ENCODE data around the gene ZSWIM7.

The ZSWIM7 gene, protein sequence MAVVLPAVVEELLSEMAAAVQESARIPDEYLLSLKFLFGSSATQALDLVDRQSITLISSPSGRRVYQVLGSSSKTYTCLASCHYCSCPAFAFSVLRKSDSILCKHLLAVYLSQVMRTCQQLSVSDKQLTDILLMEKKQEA

DNA sequence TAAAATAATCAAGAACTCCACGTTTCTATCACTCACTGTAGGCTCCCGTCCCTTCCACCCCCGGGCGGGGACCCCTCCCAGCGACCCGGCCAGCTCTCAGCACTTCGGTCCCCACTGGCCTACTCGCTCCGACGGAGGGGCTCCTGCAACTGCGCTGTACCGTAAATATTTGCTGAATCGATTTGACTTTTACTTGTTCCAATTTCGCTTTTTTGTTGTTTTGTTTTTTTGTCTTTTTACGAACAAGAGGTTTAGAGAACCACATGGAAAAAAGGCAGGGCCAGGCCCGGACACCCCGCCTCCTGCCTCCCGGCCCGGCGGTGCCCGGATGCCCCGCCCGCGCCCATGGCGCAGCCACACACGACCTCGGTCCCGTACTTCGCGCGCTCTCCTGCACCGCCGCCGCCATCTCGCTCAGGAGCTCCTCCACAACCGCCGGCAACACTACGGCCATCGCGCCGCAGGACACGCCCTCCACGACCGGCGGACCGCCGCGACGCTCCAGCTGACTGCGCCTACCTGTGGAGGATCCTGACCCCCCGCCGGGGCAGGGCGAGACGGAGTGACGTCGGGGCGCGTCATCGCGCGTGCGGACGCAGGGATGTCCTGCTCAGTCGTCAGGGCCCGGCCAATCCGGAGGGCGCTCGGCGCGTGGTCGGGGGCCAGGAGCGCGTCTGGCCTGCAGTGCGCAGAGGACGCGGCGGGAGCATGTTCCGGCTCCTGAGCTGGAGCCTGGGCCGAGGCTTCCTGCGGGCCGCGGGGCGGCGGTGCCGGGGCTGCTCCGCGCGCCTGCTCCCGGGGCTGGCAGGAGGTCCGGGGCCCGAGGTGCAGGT is at the start of gene ZSWIM7, which contains the start of gene TTC19:
TSS of gene ZSWIM7 (minus strand) at position 564 of the 833 bp plus-strand sequence. CDS start at position 454, 110 bp downstream.
TSS of gene TTC19 (plus strand) at position 684 of the 833 bp plus-strand sequence. CDS start at position 709, 25 bp downstream.
- DNase-seq (ENCODE audit: low read depth) = peak; percentile 94

DNA sequence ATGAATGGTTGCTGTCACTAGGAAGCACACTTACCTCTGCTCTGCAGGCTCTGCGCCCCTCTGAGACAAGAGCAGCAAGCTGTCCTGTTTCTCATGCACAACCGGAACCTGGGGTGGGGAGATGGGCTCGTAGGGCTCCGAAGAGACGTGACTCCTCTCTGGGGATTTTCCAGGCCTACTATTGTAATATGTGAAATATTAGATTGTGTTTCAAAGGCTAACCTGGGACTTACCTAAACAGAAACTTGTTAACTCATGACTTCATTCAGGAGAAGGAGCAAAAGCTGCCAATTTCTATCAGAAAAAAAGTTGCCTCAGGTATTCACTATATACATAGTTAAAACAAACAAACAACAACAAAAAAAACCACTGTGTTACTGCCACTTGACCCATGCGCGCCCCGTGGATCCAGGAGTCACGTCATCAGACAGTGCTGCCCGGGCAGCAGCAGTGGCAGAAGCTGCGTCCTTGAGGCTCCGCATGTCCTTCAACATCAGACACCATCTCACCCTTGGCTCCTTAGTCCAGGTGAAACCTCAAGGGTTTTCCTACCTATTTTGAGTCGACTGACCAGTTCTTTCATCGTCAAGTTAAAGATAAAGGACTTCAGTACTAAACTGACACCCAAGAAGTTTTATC is 49.4 kb upstream of the ZSWIM7 start:
- DNase-seq (ENCODE audit: low read depth) = no peak

DNA sequence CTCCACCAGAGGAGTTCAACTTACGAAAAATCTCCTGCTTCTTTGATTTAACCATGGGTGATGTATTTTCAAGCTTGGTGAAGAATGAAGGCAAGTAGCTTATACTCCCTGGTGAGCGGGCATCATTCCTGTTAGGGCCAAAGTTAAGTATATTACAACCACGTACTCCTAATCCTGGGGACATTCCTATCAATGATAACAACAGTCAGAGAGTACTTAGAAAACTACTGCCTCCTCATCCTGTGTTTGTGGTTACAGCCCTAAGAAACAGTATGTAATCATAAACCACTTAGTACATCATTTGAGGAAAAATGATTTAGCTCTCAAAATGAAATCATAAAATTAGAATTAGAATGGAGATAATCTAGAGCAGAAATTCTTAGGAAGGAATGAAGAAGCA is 47.5 kb upstream of the ZSWIM7 start:
- peak; percentile 88 for DNase-seq (ENCODE audit: low read depth)

DNA sequence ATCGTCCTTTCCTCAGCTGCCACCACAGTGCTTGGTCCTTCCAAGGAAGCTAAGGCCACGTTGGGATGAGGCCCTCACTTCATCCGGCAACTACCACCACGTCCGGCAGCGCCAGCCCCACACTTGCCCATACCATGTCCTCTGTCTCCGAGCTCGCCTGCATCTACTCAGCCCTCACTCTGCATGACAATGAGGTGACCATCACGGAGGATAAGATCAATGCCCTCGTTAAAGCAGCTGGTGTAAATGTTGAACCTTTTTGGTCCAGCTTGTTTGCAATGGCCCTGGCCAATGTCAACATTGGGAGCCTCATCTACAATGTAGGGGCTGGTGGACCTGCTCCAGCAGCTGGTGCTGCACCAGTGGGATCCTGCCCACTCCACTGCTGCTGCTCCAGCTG is 45.0 kb upstream of the ZSWIM7 start:
- no peak for DNase-seq (ENCODE audit: low read depth)

DNA sequence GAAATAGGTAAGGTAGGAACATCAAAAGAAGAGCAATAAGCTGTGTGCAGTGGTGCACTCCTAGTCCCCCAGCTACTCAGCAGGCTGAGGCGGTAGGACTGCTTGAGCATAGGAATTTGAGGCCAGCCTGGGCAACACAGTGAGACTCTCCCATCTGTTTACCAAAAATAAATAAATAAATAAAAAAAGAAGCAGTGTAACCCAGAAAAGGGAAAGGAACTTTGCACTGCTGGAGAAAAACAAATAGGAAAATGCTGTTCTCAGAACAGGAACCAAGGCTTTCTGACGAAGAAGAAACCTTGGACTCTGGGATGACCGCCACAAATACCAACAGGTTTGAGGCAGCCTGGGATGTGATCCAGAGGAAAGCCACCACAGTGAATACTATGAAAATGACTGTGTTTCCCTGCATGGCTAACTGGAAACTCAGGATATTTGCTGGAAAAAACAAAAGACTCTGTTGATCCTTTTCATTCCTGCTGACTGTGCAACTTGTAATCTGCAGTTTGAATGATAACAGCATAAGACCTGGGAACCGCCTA is 41.3 kb upstream of the ZSWIM7 start:
- DNase-seq (ENCODE audit: low read depth) = peak; percentile 78

DNA sequence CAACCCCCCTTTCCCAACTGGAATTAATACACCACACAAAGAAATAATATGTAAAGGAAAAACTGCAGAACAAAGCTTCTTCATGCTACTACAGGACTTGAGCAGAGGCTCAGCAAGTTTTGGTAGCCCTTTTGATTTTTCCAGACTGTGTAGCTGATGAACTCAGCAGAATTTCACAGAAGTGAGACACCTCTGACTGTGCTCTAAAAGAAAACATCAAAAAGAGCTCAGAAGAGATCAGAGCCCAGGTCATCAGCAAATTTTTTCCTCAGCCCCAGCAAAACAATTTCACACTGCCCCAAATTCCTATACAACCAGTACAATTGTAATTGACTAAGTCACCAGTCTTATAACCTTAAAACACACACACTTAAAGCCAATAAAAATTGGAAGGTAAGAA is 38.1 kb upstream of the ZSWIM7 start:
- DNase-seq (ENCODE audit: low read depth) = no peak

DNA sequence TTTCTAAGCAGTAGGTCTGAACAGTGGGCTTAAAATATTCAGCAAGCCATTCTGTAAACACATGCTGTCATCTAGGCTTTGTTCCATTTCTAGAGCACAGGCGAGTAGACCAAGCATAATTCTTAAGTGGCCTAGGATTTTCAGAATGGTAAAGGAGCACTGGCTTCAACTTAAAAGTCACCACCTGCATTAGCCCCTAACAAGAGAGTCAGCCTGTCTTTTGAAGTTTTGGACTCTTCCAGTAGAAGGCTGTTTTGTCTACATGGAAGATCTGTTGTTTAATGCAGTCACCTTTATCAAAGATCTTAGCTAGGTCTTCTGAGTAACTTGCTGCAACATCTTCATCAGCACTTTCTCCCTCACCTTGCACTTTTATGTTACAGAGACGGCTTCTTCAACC is 36.8 kb upstream of the ZSWIM7 start:
- no peak for DNase-seq (ENCODE audit: low read depth)

DNA sequence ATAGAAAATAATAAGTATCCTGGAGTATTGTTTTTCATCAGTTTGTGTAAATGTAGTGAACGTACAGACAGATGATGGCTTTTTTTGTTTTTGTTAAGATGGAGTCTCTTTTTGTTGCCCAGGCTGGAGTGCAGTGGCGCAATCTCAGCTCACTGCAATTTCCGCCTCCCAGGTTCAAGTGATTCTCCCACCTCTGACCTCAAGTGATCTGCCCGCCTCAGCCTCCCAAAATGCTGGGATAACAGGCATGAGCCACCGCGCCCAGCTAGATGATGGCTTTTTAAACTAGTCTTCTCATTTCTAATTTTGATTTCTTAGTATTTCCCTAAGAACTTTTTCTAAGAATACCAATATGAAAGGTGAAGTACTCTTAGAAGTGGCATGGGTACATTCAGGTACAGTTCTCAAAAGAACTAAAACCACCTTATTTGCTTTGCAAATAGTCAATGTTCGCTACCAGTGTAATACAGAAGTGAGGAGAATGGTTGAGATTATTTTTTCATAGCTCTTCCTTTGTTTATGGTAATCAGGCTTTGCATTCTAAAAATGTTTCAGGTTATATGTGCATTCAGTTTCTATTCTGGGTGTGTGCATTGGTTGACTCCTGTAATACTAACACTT is 34.3 kb upstream of the ZSWIM7 start:
- DNase-seq (ENCODE audit: low read depth) = no peak

DNA sequence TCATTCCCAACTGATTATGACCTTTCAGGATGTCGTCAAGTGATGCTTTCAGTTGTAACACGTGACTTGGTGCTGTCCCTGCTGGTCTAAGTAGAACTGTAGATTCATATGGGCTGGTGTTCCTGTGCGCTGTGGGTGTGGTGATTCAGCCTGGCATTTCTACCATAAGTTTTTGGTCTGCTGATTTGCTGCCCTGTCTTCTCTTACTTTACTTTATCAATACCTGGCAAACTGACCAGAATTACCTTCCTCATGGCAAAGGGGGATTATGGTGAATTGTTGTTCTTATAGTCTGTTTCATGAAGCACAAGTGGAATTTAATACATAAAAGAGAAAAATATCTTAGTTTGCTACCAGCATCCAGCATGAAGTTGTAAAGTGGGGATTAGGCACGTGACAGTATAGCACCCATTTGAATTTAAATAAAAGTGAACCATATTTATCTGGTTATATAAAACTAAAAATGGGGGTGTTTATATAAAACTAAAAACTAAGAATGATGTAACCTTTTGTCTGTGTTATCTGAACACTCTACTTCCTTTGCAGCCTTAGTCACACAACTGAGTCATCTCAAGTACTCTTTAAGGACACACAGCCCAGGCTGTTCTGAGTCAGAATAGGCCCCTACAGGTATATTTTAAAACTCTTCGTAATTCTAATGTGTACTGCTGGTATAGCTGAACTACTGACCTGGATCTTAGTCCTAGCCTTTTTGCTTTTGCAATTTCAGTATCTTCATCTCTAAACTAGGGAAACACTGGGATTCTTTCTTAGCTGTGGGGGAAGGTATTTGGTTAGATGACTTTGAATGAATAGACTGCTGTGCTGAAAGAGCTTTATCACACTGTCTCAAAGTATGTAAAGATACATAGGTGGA is 28.4 kb upstream of the ZSWIM7 start:
- DNase-seq (ENCODE audit: low read depth) = peak; percentile 94

DNA sequence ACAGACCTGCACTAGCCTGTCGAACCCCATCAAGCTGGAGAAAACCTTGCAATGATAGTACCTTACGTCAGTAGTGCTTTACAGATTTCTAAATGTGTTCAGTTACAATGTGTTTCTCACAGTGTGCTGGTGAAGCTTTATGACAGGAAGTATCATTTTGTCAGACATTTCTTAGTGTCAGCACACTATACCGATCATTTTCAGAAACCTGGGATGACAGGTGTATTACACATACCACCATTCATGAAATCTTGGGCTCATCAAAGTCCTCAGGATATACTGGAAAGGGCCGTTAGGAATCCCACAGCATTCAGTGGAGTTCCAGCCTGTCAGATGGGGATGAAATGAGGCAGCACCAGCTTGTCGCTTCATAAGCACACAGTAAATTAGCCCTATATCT is 27.4 kb upstream of the ZSWIM7 start:
- no peak for DNase-seq (ENCODE audit: low read depth)

DNA sequence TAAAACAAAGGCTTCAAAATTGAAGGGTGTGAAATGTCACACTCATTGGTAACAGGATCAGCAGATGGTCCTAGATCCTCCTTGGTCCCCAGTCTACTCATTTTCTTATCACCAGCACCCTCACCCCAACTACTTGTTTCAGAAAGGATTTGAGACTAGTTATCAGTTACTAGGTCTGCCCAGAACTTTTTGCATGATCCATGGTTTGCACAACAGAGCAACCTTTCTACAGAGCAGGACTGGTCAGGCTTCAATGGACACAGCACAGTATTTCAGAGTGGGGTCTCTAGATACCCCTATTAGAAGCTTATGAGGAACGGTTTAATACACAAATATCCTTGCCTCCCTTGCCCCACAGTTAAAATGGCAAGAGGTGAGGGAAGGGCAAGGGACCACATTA is 25.7 kb upstream of the ZSWIM7 start:
- DNase-seq (ENCODE audit: low read depth) = no peak

DNA sequence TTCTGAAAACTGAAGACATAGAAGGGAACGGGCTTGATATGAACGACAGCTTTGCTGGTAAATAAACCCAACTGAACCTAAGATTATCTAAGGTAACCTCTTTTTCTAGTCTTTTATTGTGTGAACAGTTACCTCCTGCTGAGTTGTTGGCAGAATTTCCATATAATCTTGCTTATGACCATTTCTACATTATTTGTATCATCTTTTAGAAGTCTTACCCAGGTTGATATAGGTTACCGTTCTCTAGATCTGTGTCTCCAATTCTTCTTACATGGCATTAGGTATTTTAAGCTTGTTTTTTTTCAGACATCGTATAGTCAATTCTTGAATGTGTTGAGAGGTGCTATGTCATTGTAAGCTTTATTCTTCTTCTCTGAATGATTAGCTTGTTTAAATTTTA is 24.4 kb upstream of the ZSWIM7 start:
- DNase-seq (ENCODE audit: low read depth) = no peak

DNA sequence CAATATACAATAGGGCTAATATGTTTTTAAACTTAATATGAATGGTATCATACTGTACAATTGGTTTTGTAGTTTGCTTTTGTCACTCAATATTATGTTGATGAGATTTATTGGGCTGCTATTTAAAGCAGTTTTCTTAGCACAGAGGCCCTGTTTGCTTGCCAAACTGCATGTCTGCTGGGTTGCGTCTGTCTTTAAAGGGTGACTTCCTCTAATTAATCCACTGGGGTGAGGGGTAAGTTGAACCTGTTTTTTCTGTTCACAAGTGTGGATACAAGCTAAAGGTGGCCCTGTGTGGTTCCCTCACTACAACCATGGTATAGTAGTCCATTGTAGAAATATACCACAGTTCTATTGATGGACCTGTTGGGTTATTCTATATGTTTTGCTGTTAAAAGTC is 19.8 kb upstream of the ZSWIM7 start:
- DNase-seq (ENCODE audit: low read depth) = no peak

DNA sequence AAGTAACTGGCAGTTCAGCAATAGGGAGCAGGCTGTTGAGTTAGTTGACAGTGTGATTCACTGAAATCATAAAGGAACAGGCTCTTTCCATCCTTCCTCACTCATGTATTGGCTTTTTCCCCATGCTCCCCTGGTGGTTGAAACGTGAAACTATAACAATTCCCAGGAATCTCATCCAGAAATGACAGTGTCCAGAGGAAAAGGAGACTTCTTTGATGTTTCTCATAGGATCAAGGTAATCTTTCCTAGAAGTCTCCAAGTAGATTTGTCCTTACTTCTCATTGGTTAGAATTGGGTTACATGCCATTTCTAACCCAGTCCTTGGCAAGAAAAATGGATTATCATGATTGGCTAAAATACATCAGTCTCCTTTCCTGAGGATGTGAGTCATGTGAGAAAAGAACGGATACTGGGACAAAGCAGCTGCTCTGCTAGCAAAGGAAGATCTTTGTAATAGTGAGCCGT is 14.5 kb upstream of the ZSWIM7 start:
- DNase-seq (ENCODE audit: low read depth) = peak; percentile 77

DNA sequence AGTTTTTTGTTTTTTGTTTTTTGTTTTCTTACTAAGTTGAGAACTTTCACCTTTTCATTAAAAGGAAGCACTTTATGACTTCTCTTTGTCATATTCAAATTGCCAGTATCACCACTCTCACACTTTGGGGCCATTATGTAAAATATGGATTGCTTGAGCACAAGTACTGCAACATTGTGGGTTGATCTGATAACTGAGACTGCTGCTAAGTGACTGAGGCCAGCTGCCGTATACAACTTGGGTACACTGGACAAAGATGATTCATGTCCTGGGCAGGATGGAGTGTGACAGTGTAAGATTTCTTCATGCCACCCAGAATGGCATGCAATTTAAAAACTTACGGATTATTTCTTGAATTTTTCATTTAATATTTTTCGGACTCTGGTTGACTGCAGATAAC is 7.9 kb upstream of the ZSWIM7 start:
- DNase-seq (ENCODE audit: low read depth) = no peak

DNA sequence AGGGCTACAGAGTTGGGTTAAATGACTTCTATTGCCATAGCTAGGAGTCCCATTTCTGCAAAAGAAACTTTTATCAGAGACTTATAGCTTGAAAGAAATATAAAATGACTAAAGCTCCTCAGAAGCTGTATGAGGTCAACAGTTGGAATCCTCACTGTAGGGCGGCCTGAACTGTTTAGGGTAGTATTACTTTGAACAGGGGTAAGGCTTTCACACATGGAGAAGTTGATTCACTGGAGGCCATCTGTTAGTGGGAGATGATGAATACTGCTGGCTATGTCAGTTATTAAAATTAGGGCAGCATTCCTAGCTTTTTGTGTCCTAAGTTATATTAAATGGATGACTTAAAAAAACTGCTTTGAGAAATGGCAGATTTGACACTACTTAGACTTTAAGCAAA is 6.1 kb upstream of the ZSWIM7 start:
- DNase-seq (ENCODE audit: low read depth) = no peak

DNA sequence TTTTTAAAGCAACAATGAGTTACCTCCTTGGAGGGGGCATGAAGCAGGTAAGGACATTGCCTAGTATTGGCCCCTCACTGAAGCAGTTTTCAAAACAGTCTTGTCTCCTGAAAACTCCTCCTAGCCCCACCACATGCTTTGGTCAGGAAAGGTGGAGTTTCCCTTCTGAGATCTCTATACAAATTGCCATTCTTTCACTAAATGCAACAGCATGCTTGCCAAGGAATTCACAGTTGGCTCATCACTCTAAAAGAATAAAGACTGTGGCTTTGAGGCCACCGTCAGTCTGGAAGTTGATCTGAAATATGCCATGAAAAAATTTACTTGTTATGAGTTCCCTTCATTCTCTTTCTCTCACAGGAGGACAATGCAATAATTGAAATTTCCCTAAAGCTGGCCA is 4.3 kb upstream of the ZSWIM7 start:
- DNase-seq (ENCODE audit: low read depth) = no peak

DNA sequence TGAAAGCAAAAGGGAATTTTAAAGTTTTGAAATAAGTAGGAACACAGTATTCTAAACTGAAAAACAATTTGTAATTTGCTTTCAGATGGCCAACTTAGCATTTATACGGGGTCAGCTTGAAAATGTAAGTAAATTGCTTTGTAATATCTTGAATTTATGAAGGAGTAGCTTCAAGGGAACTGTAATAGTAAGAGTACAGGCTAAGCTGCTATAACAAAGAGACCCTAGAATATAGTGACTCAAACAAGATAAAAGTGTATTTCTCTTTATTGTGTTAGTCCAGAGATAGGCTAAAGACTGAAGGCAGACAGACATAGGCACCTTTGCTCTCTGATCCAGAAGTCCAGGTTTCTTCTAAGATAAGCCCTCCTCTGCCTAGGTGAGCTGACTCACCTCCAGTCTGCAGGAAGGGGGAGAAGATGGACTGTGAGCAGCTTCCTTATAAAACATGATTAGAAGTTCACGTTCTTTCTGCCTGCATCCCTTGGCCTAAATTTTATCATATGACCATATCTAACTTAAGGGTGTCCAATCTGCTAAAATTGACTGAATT is 3.3 kb upstream of the ZSWIM7 start:
- DNase-seq (ENCODE audit: low read depth) = no peak

DNA sequence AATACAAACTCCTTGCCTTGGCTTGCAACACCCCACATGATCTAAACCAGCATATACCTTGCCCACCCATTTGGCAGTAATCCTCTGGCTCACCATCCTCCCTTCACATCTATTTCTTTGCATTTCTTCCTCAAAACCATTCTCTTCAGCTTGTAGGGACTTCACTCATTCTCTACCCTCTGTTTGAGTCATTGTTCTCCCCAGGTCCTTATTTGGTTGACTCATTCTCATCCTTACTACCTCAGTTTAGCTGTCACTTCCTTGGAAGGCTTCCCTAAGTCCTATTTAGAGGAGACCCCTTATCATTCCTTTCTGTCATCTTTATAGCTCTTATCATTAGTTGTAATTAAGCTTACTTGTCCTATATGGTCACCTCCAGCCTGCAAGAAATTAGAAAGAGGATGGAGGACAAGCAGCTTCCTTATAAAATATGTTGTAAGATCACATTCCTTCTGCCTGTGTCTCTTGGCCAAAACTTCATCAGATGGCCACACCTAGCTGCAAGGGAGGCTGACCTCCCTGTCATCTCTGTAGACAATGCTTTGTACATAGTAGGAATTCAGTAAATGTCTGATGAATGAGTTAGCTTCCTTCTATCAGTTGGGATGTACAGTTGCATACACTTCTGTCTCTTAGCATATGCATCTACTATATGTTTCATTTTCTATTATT is 1.9 kb upstream of the ZSWIM7 start:
- no peak for DNase-seq (ENCODE audit: low read depth)
